Adrenal gland (tissue), 5 donors: Measurements from ENCODE around the gene PAX7.

Source experiments
- CTCF ChIP-seq, 6 experiments: fragments of 450-650 bp in 4 of 6; fragments of 200-600 bp in 2 of 6; sonication (generic) in 1 of 6; IDR thresholded peaks; 1 replicate in 5 of 6; 2 replicates in 1 of 6; pipeline versions ENCODE4 v1.5.1 to v1.8.0; 2016 to 2021; ENCODE audit warnings: antibody characterized with exemption in 6 of 6, mild to moderate bottlenecking in 2 of 6, moderate library complexity in 1 of 6
- POLR2A ChIP-seq, 2 donors: fragments of 450-650 bp; IDR thresholded peaks; one replicate each; pipeline ENCODE4 v1.6.1; 2017; ENCODE audit warnings: antibody characterized with exemption in 2 of 2, mild to moderate bottlenecking in 2 of 2, moderate library complexity in 1 of 2
- donor health status: DM: no; HTN: no; CAD: no.

- TF ChIP-seq CTCF (IDR thresholded peaks at IDR 0.05) (no peak), POLR2A (IDR thresholded peaks at IDR 0.05) (no peak)
Observed at GRCh38 chr1:18583326-18583941, 47.2 kb upstream of the PAX7 start.
